Measurements from ENCODE around the gene OPTC.

DNA sequence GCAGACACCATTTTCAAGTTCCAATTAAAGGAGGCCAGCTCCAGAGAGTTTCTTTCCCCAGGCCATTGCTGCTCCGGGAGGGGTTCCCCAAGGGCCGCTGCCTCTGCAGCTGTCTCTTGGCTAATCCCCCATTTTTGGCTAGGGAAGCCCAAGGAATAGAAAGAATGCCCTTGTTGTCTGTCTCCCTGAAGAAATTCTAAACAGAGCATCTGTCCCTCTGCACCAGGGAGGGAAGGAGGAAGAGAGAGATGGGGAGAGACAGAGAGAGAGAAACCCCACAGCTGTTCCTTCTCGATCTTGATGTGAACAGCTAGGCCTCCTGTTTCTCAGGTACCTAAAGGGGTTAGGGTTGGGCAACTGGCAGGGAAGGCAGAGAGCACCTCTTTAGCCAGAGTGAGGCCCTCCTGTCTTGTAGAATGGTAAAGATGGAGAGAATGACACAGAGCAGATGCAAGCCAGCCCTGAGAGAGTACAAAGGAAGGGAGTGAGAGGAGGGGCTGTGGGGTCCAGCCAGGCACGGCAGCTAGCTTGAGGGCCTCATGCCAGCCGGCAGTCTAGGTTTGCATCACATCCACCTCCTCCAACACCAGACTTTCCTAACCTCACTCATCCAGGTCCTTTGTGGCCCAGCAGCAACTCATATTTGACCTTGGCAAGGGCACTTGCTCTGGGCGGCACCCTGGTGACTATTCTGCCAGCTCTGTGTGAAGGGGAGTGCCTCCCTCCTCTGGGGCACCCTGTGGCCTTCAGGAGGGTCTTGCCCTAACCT, 13.1 kb downstream of the OPTC start:
- TF ChIP-seq POLR2A (IDR thresholded peaks at IDR 0.05), result no peak
- TF ChIP-seq, protein P1, sequence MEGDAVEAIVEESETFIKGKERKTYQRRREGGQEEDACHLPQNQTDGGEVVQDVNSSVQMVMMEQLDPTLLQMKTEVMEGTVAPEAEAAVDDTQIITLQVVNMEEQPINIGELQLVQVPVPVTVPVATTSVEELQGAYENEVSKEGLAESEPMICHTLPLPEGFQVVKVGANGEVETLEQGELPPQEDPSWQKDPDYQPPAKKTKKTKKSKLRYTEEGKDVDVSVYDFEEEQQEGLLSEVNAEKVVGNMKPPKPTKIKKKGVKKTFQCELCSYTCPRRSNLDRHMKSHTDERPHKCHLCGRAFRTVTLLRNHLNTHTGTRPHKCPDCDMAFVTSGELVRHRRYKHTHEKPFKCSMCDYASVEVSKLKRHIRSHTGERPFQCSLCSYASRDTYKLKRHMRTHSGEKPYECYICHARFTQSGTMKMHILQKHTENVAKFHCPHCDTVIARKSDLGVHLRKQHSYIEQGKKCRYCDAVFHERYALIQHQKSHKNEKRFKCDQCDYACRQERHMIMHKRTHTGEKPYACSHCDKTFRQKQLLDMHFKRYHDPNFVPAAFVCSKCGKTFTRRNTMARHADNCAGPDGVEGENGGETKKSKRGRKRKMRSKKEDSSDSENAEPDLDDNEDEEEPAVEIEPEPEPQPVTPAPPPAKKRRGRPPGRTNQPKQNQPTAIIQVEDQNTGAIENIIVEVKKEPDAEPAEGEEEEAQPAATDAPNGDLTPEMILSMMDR (IDR thresholded peaks at IDR 0.05), result no peak

All from breast epithelium (tissue), 3 donors.